Trophoblast cell (in vitro differentiated cells and primary cell): ENCODE measurements around the gene CTSL.

Source experiments
- DNase-seq, 2 donors: peaks; one replicate each; pipeline ENCODE4 v3.0.0-alpha.2; 2016
- H2AFZ ChIP-seq: 2 replicates; pipeline ENCODE4 v1.6.1; 2013; ENCODE audit warnings: low read length, moderate library complexity, mild to moderate bottlenecking; ENCODE audit not compliant: insufficient read depth, poor library complexity
- H2AK5ac ChIP-seq: 2 replicates; pipeline ENCODE4 v1.6.1; 2013; ENCODE audit warnings: mild to moderate bottlenecking, low read length
- H2BK120ac ChIP-seq: 2 replicates; pipeline ENCODE4 v1.6.1; 2013; ENCODE audit warnings: low read length, mild to moderate bottlenecking, moderate library complexity; ENCODE audit not compliant: insufficient read depth, poor library complexity
- H2BK12ac ChIP-seq: 2 replicates; pipeline ENCODE4 v1.6.1; 2013; ENCODE audit warnings: mild to moderate bottlenecking, low read length, moderate library complexity
- H2BK5ac ChIP-seq: 2 replicates; pipeline ENCODE4 v1.6.1; 2013; ENCODE audit warnings: low read length, low read depth, moderate library complexity, mild to moderate bottlenecking; ENCODE audit not compliant: poor library complexity
- H3K14ac ChIP-seq: 2 replicates; pipeline ENCODE4 v1.6.1; 2013; ENCODE audit warnings: mild to moderate bottlenecking, low read length
- H3K18ac ChIP-seq: 2 replicates; pipeline ENCODE4 v1.6.1; 2013; ENCODE audit warnings: mild to moderate bottlenecking, low read length
- H3K23ac ChIP-seq: 2 replicates; pipeline ENCODE4 v1.6.1; 2013; ENCODE audit warnings: low read length
- H3K27ac ChIP-seq: 2 replicates; pipeline ENCODE4 v1.5.1; 2013; ENCODE audit warnings: low read depth, mild to moderate bottlenecking, inconsistent platforms, low read length, moderate library complexity
- H3K27me3 ChIP-seq: 2 replicates; pipeline ENCODE4 v1.6.1; 2013; ENCODE audit warnings: inconsistent platforms, mild to moderate bottlenecking, low read length, moderate library complexity; ENCODE audit not compliant: insufficient read depth
- H3K36me3 ChIP-seq, 2 experiments: 1 replicate in 1 of 2; 2 replicates in 1 of 2; pipeline ENCODE4 v1.6.1; 2013; ENCODE audit warnings: low read length in 2 of 2, mild to moderate bottlenecking in 2 of 2, moderate library complexity in 1 of 2; ENCODE audit not compliant: insufficient read depth in 2 of 2, control insufficient read depth in 1 of 2
- H3K4ac ChIP-seq: 2 replicates; pipeline ENCODE4 v1.6.1; 2013; ENCODE audit warnings: low read depth, mild to moderate bottlenecking, low read length, moderate library complexity
- H3K4me1 ChIP-seq, 2 experiments: 1 replicate in 1 of 2; 2 replicates in 1 of 2; pipeline ENCODE4 v1.6.1; 2013; ENCODE audit warnings: low read length in 2 of 2, mild to moderate bottlenecking in 2 of 2, moderate library complexity in 1 of 2; ENCODE audit not compliant: insufficient read depth in 2 of 2, control insufficient read depth in 1 of 2
- H3K4me2 ChIP-seq: 2 replicates; pipeline ENCODE4 v1.6.1; 2013; ENCODE audit warnings: inconsistent platforms, mild to moderate bottlenecking, low read length, moderate library complexity
- H3K4me3 ChIP-seq: 2 replicates; pipeline ENCODE4 v1.5.1; 2013; ENCODE audit warnings: mild to moderate bottlenecking, low read depth, low read length, inconsistent platforms
- H3K79me1 ChIP-seq: one replicate; pipeline ENCODE4 v1.6.1; 2013; ENCODE audit warnings: low read length
- H3K79me2 ChIP-seq: 2 replicates; pipeline ENCODE4 v1.6.1; 2013; ENCODE audit warnings: low read length, mild to moderate bottlenecking; ENCODE audit not compliant: control insufficient read depth, insufficient read depth, poor library complexity
- H3K9ac ChIP-seq: 2 replicates; pipeline ENCODE4 v1.6.1; 2013; ENCODE audit warnings: mild to moderate bottlenecking, low read length
- H3K9me3 ChIP-seq: 2 replicates; pipeline ENCODE4 v1.6.1; 2013; ENCODE audit warnings: low read depth, mild to moderate bottlenecking, control low read depth, inconsistent platforms, low read length; ENCODE audit not compliant: insufficient read depth
- H4K12ac ChIP-seq: 2 replicates; pipeline ENCODE4 v1.6.1; 2013; ENCODE audit warnings: low read depth, mild to moderate bottlenecking, low read length, moderate library complexity
- H4K8ac ChIP-seq: 2 replicates; pipeline ENCODE4 v1.6.1; 2013; ENCODE audit warnings: low read depth, mild to moderate bottlenecking, low read length, moderate library complexity
- H4K91ac ChIP-seq: one replicate; pipeline ENCODE4 v1.6.1; 2013; ENCODE audit warnings: low read depth, mild to moderate bottlenecking, low read length, moderate library complexity
- WGBS: extraction: QIAGEN DNeasy Blood & Tissue Kit; methylation state at CpG from one replicate; pipeline ENCODE4 v1.1.7; 2013; ENCODE audit warnings: missing lambda C conversion rate; ENCODE audit not compliant: insufficient read length, insufficient coverage; ENCODE audit errors: extremely low coverage; 5-methylcytosine and 5-hydroxymethylcytosine counted together

CTSL gene

DNA sequence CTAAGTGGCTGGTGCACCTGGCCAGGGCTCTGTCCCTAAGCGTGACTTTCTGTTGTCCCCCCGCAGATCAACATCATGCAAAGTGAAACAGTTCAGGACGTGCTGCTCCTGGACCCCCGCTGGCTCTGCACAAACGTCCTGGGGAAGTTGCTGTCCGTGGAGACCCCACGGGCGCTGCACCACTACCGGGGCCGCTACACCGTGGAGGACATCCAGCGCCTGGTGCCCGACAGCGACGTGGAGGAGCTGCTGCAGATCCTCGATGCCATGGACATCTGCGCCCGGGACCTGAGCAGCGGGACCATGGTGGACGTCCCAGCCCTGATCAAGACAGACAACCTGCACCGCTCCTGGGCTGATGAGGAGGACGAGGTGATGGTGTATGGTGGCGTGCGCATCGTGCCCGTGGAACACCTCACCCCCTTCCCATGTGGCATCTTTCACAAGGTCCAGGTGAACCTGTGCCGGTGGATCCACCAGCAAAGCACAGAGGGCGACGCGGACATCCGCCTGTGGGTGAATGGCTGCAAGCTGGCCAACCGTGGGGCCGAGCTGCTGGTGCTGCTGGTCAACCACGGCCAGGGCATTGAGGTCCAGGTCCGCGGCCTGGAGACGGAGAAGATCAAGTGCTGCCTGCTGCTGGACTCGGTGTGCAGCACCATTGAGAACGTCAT lies 19.7 kb upstream of the CTSL start:
- peaks cover 4% of the 10 kb centered on the region for H3K79me2 ChIP-seq
- H4K8ac ChIP-seq = no peak overlapping the region
- no peak overlapping the region for H2AK5ac ChIP-seq
- H3K4ac ChIP-seq = no peak overlapping the region
- H3K36me3 ChIP-seq = peaks cover 21 to 23% of the 10 kb centered on the region in 2 experiments
- DNase-seq = no peak
- peak overlapping the region; percentile 9 for H3K18ac ChIP-seq
- H2BK120ac ChIP-seq = no peak overlapping the region
- no peak overlapping the region for H2BK12ac ChIP-seq
- no peaks in the 10 kb centered on the region for H3K27me3 ChIP-seq
- H4K91ac ChIP-seq = no peak overlapping the region
- no peak overlapping the region for H3K23ac ChIP-seq
- H3K79me1 ChIP-seq = peaks cover 19% of the 10 kb centered on the region
- H3K4me1 ChIP-seq = peaks cover 17 to 18% of the 10 kb centered on the region in 2 experiments
- no peak overlapping the region for H2BK5ac ChIP-seq
- WGBS = no CpG with 5 or more reads among the region's 39 CpGs
- H3K9me3 ChIP-seq = peaks cover 3% of the 10 kb centered on the region
- no peak overlapping the region for H3K4me3 ChIP-seq
- no peak overlapping the region for H3K4me2 ChIP-seq
- no peak overlapping the region for H3K27ac ChIP-seq
- no peak overlapping the region for H3K9ac ChIP-seq
- no peak overlapping the region for H3K14ac ChIP-seq
- H4K12ac ChIP-seq = no peak overlapping the region
- H2AFZ ChIP-seq = no peak overlapping the region

DNA sequence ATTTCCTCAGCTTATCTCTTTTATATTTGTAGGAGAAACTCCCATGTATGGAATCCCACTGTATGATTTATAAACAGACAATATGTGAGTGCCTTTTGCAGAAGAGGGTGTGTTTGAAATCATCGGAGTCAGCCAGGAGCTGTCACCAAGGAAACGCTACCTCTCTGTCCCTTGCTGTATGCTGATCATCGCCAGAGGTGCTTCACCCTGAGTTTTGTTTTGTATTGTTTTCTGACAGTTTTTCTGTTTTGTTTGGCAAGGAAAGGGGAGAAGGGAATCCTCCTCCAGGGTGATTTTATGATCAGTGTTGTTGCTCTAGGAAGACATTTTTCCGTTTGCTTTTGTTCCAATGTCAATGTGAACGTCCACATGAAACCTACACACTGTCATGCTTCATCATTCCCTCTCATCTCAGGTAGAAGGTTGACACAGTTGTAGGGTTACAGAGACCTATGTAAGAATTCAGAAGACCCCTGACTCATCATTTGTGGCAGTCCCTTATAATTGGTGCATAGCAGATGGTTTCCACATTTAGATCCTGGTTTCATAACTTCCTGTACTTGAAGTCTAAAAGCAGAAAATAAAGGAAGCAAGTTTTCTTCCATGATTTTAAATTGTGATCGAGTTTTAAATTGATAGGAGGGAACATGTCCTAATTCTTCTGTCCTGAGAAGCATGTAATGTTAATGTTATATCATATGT lies 18.0 kb upstream of the CTSL start:
- no peak overlapping the region for H2BK120ac ChIP-seq

DNA sequence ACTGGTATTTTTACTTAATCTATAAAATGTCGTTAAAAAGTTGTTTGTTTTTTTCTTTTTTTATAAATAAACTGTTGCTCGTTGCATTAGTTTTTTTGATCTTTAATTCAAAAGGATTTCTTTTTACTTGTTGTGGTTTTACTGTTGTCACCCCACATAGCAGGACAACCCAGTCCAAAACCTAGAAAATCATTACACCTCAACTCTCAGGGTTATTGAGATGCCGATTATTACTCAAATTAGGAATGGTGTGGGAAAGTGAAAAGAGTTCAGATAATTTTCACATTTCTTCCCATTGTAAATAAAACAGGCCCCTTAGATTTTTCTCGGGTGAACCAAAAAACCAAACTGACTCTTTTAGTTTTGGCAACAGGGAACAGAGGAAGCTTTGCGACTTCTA lies 17.4 kb upstream of the CTSL start:
- WGBS = no CpG with 5 or more reads among the region's 5 CpGs
- no peak overlapping the region for H3K14ac ChIP-seq

More for the DNA sequence above, 18.0 kb upstream of the CTSL start:
- Histone ChIP-seq H3K23ac (no peak overlapping the region), H3K4ac (no peak overlapping the region), H3K14ac (no peak overlapping the region), H3K79me2 (peaks cover 3% of the 10 kb centered on the region), H3K27ac (no peak overlapping the region), H4K12ac (no peak overlapping the region), H3K18ac (no peak overlapping the region), H3K36me3 (peaks cover 21 to 22% of the 10 kb centered on the region in 2 experiments), H2AK5ac (no peak overlapping the region), H3K4me2 (no peak overlapping the region), H3K4me1 (peaks cover 20 to 23% of the 10 kb centered on the region in 2 experiments), H2BK5ac (no peak overlapping the region), H3K9ac (no peak overlapping the region), H2AFZ (no peak overlapping the region), H3K4me3 (no peak overlapping the region), H4K8ac (no peak overlapping the region), H3K9me3 (peaks cover 3% of the 10 kb centered on the region), H2BK12ac (no peak overlapping the region), H4K91ac (no peak overlapping the region), H3K27me3 (no peaks in the 10 kb centered on the region), H3K79me1 (peaks cover 15% of the 10 kb centered on the region)
- no CpG with 5 or more reads among the region's 6 CpGs for WGBS
- no peak for DNase-seq

DNA sequence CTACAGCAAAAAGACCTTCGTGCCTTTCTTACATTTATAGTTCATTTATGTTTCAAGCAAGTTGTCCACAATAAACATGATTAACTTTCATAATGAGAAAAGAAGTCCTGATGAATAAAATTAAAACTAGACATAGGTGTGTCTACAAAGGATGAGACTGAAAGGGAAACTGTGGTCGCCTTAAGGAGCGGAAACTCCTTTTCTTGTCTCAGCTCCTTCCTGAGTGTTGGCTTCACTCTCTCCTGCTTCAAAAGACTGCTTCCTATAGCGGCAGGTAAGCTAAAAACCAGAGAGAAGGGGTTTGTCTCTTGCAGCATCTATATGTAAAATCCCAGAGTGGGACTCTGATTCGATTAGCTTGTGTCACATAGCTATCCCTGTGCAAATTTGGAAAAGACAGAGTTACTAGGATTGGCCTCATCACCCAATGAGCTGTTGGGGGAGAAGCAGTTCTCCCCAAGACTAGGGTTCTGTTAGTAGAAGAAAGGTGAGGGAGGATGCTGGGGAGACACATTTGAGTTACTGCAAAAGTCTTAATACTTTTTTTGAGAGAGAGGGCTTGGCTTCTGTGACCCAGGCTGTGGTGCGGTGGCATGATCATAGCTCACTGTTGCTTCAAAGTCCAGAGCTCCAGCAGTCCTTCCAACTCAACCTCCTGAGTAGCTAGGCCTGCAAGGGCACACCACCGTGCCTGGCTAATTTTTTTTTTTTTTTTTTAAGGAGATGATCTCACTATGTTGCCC lies 16.8 kb upstream of the CTSL start:
- Histone ChIP-seq H2BK5ac (no peak overlapping the region), H3K27me3 (no peaks in the 10 kb centered on the region), H3K36me3 (peaks cover 16 to 17% of the 10 kb centered on the region in 2 experiments), H3K14ac (no peak overlapping the region), H3K23ac (no peak overlapping the region), H3K9ac (no peak overlapping the region), H3K79me1 (peaks cover 10% of the 10 kb centered on the region), H4K8ac (no peak overlapping the region), H2AFZ (no peak overlapping the region), H3K79me2 (no peaks in the 10 kb centered on the region), H3K9me3 (peaks cover 3% of the 10 kb centered on the region), H2AK5ac (no peak overlapping the region), H3K4me1 (peaks cover 14 to 22% of the 10 kb centered on the region in 2 experiments), H2BK120ac (no peak overlapping the region), H4K12ac (no peak overlapping the region), H3K4me2 (no peak overlapping the region), H4K91ac (no peak overlapping the region), H3K18ac (no peak overlapping the region), H2BK12ac (no peak overlapping the region), H3K27ac (no peak overlapping the region), H3K4ac (no peak overlapping the region), H3K4me3 (no peak overlapping the region)
- no CpG with 5 or more reads among the region's 7 CpGs for WGBS
- DNase-seq = no peak

More for the DNA sequence above, 17.4 kb upstream of the CTSL start:
- Histone ChIP-seq H2BK12ac (no peak overlapping the region), H4K8ac (no peak overlapping the region), H3K4ac (no peak overlapping the region), H3K4me2 (no peak overlapping the region), H3K27me3 (no peaks in the 10 kb centered on the region), H4K91ac (no peak overlapping the region), H3K18ac (no peak overlapping the region), H2BK120ac (no peak overlapping the region), H3K79me2 (no peaks in the 10 kb centered on the region), H3K9ac (no peak overlapping the region), H4K12ac (no peak overlapping the region), H3K4me3 (no peak overlapping the region), H2BK5ac (no peak overlapping the region), H3K9me3 (peaks cover 3% of the 10 kb centered on the region), H2AK5ac (no peak overlapping the region), H2AFZ (no peak overlapping the region), H3K36me3 (peaks cover 16 to 17% of the 10 kb centered on the region in 2 experiments), H3K23ac (no peak overlapping the region), H3K79me1 (peaks cover 12% of the 10 kb centered on the region), H3K27ac (no peak overlapping the region), H3K4me1 (peaks cover 16 to 23% of the 10 kb centered on the region in 2 experiments)
- DNase-seq = no peak
